ENCODE measurements around the gene CAST.

CAST gene

DNA sequence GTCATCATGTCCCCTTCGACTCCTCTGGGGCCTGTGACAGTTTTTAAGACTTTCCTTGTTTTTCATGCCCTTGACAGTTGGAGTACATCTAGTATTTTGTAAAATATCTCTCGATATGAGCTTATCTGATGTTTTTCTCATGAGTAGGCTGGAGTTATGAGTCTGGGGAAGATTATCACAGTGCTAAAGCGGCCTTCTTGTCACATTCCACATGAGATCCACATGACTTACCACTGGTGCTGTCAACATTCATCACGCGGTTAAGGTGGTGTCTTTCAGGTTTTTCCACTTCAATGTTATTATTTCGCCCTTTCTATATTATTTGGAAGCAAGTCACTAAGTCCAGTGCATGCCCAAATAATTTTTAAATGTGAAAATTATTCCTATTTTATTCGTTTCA, 17.1 kb upstream of the CAST start:
- no peak for DNase-seq (ENCODE audit: low read depth in 2 of 2)

DNA sequence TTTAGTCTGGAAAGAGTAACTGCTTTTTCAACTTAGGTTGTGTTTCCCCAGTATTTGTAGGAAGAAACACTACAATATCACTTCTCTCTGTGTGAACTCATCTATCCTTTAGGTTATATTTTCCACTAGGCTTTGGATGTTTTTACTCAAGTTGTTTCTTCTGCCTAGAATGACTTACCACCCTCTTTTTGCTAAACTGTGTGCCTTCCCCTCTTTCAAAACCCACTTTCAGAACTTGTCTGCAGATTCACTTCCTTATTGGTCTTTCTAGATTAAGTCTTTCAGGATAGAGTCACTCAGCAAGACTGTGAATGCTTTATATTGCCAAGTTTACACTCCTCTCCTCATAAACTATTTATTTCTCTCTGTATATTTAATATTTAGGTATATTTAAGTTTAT, 14.2 kb upstream of the CAST start:
- no peak for DNase-seq (ENCODE audit: low read depth in 2 of 2)

DNA sequence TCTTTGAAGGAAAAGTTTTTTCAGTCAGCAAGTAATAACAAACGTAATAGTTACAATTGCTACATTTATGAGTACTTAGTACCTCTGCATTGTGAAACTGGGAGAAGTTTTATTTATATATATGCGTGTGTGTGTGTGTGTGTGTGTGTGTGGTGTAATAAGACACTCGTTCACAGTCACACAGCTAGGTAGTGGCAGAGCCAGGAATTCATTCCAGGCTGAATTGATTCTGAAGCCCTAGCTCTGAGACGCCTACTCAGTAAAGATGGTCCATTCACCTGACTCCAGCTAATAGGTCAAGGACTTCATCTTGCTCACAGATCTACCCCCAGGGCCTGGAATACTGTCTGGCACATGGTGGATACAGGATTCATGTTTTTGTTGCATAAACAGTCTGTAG, 13.6 kb upstream of the CAST start:
- no peak for DNase-seq (ENCODE audit: low read depth in 2 of 2)

DNA sequence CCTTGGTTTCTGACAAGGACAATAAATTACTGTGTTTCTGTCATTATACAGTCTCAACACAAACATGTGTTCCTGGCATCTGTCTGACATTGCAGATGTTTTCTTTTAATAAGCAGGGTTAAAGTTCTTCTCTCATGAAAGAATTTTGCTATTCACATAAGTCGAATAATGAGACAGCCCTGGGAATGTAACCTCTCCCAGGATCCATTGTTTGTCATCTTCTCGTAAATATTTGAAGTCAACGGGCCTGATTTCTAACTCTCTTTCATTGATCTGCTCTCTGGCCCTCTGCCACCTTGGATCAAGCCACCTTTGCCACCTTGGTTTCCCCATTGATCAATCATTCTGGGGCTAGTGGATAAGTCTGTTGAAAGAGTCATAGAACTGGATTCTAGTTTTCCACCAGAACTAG, 12.9 kb upstream of the CAST start:
- no peak for DNase-seq (ENCODE audit: low read depth in 2 of 2)

DNA sequence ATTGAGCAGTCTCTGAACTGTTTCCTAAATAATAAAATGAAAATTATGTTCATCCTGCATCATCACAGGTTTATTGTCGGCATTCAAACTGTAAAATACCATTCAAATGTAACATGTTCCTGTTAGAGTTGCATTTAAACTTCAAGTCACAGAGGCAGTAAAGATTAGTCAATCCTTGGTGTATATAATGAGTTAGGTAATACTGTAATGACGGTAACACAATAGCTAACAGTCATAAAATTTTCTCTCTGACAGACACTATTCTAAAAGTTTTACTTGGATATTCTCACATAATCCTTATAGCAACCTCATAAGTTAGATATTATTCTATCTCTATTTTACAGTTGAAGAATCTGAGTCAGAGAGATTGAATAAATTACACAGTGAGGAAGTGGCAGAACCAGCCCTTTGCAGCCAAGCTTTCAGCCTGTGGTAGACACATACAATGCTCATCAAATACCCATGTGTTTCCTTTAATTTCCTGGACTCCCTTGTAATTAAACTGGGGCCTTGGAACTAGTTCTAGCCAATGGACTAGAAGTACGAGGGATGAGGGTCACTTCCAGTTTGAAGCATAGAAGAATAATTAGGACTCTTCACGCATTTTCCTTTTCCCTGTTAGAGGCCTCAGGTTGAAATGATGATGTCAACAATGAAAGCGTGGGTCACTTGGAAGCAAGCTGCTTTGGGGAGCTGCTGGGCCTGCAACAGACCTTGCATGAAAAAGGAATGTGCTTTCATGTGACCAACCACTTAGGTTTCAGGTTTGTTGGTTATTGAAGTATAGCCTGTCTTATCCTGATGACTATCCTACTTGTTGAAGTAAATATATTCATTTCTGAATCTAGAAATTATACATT, 12.3 kb upstream of the CAST start:
- no peak for DNase-seq (ENCODE audit: low read depth in 2 of 2)

DNA sequence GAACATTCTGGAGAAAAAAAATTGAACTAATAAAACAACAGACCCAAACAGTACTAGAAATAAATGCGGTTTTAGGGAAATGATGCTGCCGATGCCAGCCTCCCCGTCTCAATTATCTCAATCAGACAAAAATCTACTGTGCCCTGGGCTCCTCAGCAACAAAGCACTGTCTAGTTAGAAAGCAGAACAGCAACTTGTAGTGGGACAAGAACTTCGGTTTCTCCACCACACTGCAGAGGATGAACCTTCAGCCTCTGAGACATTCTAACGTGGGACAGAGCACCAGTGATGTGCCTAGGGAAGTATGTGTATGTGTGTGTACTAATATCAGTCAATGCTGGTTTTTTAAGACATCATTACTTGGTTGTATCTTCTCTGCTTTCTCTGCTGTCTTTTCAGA, 11.1 kb upstream of the CAST start:
- no peak for DNase-seq (ENCODE audit: low read depth in 2 of 2)

DNA sequence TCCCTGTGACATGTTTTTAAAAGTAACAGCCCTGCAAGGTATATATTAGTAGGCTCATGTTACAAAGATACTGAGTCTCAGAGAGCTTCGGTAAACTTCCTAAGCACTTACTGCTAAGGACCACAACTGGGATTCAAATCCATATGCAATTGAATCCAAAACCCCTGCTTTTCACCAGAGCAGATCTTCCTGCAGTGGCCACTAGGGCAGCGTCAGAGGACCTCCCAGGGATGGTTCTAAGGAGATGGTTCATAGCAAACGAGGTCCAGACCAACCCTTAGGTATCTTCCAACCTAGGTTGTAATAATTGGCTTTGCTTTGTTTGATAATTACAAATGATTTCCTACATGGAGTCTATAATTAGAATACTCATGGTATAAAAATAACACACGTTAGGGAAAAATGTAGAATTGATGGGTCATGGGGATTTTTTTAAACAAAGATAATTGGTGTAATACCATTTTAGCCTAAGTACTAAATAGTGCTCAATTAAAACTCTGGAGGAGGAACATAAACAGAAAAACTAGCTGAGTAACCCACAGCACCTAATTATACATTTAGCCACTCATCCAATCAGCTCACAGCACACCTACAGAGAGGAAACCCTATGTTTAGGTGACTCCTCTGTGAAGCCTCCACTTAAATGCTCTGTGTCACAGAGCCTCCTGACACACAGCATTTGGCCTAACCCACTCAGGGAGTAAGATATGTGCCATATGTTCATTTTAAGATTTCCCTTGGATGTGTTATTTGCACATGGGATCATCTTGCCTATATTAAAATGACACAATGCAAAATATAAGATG, 10.0 kb upstream of the CAST start:
- no peak for DNase-seq (ENCODE audit: low read depth in 2 of 2)

DNA sequence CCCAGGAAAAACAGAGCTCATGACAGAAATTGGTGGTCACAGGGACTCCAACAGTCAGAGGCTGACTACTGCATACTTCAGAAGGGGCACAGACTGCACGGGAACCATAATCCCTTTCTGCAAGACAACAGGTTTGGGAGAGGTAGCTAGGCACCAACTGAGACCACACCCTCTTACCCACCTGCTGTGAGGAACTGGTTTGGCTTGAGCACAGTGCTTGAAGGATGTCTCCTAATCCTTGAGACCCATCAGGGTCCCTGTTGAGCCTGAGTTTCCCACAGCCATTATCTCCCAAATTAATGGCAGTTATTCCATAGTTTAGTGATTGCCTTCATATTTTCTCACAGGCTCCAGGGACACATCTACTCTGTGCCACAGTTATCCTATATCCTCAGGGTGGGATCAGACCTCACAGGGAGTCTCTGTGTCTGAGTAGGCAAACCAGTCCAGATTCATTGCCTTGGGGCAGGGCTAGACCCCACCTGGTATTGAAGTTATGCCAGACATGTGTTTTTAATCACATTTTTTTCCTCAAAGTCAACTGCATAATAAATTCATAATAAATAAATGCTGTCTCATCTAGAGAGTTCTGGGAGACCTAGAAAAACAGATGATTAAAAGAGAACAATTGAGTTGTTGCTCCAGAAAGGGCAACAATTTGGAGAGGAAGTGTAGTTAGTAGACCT, 9.3 kb upstream of the CAST start:
- no peak for DNase-seq (ENCODE audit: low read depth in 2 of 2)

DNA sequence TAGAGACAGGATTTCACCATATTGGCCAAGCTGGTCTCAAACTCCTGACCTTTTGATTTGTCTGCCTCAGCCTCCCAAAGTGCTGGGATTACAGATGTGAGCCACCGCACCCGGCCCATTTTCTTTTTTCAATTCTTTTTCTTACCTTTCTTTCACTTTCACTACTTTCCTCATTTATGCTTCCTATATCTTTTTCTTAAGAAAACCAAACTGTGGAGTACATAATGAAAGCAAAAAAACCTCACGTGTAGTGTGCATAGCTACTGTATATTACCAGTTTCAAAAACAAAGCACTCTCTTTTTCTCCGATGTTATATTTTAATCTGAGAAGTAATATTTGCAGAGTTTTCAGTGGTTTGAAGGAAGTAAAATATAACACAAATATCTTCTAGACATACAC, 8.0 kb upstream of the CAST start:
- DNase-seq (ENCODE audit: low read depth in 2 of 2), result no peak

DNA sequence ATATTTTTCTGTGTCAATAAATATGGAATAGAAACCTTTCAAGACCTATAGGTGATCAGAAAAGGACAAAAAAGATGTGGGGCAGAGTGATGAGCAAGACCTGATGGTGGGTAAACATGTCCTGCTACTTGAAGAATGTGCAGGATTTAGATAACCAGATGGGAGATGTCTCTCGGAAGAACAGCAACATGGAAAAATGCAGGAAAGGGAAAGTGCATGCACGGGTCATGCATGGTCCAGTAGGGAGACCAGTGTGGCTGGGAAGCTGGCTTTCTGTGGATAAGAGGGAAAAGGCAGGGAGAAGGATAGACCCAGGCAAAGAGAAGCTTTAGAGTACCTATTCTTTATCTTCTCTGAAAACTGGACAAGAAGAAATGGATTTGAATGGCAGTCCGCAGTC, 7.1 kb upstream of the CAST start:
- DNase-seq (ENCODE audit: low read depth in 2 of 2), result no peak

DNA sequence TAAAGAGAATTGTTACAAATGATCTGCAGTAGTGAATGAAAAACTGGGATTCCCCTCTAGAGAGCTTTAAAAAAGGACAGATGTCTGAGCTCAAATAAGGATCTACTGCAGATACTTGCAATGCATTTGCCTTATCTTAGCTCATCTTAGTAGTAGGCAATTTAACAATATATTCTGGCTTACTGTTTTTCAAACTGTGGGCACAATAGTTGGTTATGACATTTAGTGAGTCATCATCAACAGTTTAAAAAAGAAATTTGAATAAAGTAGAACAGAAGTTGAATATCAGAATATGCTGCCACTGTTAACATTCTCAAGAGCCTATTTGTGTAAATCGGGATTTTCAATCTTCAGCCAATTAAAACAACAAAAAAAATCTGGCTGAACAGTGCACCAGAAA, 6.7 kb upstream of the CAST start:
- no peak for DNase-seq (ENCODE audit: low read depth in 2 of 2)

DNA sequence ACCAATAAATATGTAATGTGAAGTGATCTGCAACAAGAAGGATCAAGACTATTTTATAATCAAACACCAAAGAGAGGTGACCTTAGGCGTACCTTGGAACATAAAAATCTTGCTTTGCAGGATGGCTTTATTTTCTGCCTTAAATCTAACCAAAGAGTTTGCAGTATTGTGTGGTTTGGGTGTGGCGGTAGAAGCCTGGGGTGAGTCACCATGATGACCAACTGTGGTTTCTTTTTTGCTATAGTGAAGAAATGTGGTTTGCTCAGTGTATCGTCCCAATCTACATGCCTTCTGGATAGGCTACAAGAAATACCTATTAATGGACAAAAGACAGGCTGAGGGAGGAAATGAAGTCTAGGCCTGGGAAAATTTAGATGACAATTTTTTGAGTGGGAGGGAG, 5.1 kb upstream of the CAST start:
- DNase-seq (ENCODE audit: low read depth in 2 of 2), result peak; percentile 34 to 35

DNA sequence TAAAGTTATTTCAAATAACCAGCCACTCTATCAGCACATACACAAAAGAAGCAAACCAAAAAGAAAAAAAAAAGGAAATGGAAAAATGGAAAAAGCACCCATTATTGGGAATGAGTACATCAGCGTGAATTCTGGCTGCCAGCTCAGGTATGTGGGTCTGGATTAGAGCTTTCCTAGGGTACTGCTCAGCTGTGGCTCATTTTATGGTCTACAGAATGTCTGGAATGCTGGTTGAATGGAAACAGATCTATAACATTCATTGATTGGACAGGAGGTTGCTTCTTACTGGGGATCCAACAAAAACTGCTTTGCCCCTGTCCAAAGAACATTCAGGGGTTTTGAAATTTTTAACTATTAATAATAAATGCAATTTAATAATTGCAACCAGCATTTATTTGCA, 3.9 kb upstream of the CAST start:
- no peak for DNase-seq (ENCODE audit: low read depth in 2 of 2)

DNA sequence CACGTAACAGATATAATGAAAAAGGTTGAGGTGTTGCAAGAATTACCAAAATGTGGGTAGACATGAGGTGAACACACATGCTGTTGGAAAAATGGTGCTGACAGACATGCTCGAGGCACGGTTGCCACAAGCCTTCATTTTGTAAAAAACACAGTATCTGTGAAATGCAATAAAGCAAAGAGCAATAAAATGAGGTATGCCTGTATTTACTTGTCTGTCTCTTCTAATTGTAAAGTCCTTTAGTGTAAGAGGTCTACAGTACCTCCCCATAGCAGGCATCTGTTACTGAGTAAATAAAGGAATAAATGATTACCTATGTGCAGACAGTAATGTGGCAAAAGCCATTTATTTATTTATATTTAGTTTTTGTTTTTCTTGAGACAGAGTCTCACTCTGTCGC, 3.0 kb upstream of the CAST start:
- no peak for DNase-seq (ENCODE audit: low read depth in 2 of 2)

DNA sequence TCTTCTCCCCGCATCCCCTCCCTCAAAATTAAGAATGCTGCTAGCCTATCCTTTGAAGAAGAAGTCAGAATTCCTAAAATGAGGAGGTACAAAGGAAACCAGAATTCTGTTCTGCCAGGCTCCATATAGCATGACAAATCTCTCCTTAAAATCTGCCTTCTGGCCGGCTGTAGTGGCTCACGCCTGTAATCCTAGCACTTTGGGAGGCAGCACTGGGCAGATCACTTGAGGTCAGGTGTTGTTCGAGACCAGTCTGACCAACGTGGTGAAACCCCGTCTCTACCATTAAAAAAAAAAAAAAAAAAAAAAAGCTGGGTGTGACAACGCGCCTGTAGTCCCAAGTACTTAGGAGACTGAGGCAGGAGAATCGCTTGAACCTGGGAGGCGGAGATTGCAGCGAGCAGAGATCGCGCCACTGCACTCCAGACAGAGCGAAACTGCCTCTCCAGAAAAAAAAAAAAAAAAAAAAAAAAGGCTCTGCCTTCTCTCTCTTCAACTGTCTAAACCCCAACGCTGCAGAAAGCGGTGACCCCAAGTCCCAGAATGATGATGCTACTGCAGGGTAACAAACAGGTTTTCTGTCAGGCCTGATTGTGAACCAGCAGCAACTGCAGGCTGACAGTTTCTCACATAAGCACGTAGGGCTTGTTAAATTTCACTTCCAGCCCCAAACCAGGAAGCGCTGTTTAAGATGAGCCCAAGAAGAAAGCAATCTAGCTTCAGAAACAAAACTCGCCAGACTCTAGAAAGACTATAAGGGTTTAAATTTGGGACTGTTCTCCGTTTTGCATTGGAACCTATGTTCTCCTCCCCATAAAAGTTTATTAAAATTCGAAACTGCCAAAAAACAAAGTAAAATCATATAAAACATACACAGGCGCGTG, 963 bp upstream of the CAST start:
- peak in 1 of 2 donors; percentile 11 for DNase-seq (ENCODE audit: low read depth in 2 of 2)

DNA sequence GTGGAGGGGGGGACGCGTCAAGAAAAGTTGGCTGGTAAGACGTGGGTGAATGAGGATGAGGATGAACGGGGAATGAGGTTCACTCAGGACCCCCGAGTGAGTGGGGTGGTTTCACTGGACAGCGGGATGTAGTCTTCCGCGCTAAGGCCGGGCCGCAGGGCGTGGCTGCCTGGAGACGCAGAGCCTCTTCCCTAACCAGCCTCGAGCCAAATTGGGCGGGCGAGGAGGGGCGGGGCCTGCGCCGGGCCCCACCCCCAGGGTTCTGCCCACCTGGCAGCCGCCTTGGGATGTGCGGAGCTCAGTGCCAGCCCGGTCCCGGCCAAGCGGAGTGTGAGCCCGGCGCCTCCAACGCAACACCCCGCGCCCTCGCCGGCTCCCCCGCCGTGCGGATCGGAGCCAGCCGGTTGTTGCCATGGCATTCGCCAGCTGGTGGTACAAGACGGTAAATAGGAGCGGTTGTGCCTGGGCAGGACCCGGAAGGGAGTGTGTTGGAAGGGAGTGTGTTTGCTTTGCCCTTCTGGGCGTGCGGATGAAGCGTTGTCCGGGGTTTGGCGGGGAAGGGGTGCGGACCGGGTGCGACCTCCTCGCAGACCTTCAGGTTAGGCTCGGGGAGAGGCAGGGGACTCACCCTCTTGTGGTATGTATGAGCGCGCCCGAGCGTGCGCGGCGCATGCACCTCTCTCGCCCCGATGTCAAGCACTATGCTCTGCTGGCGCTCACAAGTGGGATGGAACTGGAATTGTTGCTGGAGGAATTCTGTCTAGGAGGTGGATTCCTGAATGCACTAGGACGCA, 746 bp downstream of the CAST start:
- peak; percentile 61 to 69 for DNase-seq (ENCODE audit: low read depth in 2 of 2)

DNA sequence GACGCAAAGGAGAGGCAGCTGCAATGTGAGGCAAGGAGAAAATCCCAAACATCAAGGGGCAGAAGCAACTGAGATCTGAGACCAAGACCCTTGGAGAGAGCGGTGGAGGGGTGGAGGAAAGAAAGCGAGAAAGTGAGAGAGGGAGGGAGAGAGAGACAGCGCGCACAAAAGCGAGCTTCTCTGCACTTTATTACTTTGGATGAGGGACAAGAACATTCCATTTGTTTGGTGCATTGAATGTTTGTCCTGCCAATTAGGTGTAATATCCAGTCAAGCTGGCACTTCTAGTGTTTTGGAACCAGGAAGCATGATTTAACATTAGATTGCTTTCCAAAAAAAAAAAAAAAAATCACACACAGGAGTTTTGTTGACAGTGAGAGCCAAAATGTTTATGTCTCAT, 1.4 kb downstream of the CAST start:
- no peak for DNase-seq (ENCODE audit: low read depth in 2 of 2)

DNA sequence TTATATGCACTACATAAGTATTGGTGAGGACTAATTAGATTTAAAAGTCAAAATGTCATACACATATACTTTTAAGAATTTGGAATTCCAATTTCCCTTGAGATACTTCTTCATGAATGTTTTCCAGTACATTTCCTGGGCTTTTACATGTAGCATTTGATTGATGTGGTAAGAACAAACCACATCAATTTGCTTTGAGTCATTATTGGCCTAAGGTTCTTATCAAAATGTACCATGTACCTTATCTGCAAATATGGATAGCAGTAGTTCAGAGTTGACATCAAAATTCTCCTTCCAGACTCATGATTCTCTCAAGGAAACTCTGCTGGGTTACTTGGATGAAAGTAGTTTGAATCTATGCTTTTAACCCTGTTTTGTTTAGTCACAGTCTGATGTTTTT, 2.5 kb downstream of the CAST start:
- DNase-seq (ENCODE audit: low read depth in 2 of 2), result no peak

DNA sequence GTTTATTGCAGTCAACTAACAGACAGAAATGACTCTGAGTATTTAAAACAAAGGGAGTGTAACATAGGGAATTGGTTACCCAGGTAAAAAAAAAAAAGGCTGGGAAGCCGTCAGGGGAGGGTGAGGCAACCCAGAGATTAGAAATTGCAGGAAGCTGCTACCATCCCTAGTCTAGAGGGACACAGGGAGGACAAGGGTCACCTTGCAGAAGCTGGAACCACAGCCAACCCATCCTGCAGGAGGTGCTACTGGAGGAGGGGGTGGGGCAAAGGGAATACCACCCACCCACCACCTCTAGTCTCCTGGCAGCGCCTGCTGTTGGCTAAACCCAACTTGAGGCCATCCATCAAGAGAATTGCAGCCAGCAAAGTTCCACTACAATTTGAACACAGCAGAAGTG, 6.5 kb downstream of the CAST start:
- no peak for DNase-seq (ENCODE audit: low read depth in 2 of 2)

DNA sequence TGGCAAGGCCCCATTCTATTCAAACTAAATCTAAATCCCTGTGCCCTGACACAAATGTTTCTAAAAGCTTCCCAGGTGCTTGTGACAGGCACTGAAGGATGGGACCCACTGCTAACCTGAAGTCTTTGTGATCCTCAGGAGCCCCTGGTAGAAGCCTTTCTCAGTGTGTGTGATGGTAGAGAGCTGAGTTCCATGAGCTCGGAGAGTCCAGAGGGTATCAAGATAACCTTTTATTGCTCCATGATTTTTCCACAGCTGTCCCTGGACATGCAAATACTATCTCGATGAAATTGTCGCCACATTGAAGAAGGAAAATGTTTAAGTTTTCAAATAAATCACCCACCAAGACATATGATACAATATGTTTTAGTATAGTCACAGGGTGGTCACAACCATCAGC, 7.7 kb downstream of the CAST start:
- DNase-seq (ENCODE audit: low read depth in 2 of 2), result no peak

DNA sequence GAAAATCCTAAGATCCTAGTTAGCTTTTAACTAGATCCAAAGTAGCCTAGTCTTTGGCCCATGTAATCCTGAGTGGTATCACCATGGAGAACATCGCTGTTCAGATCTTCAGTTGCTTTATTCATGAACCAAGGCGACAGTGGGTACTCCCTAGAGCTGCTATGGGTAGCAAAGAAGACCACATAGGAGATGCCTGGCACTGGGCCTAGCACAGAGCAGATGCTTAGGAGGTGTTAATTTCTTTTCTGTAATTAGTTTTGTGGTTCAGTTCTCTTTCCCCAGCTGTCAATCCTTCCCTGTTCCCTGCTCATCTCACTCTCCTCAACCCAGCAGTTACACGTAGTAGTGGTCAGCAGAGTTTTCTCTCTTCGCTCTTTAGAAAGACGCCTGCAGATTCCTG, 9.3 kb downstream of the CAST start:
- DNase-seq (ENCODE audit: low read depth in 2 of 2), result no peak

Measured in stimulated activated CD8-positive, alpha-beta memory T cell treated with anti-CD3 and anti-CD28 coated beads, Interleukin-15, amount 100 ng/mL, for 4 hours (primary cell).